HCT116 (cell line): ENCODE measurements around the gene TMEM54. TPM values are rescaled to one million over a fixed set of nuclear protein-coding genes. Genes with fewer than 3 reads are reported as not detected.

Experiments used
- ATAC-seq: fragments of 200-7000 bp; cut with Tn5 transposase; 2 replicates; pipeline ENCODE4 v1.9.1; 2020; ENCODE audit warnings: mild to moderate bottlenecking, moderate library complexity
- BruUV-seq: library from RNA; stranded (reverse); fragments of 400-500 nt; replicated peaks from 2 replicates; lab custom pipeline; 2021; lab: Mats Ljungman, UMichigan
- CTCF ChIA-PET: fragments of 300-600 bp; sonication (Branson Sonifier 250); formaldehyde crosslinking; loops from one replicate; lab custom pipeline; 2021; ENCODE audit warnings: antibody characterized with exemption; lab: Charles Lee
- POLR2A ChIA-PET: fragments of 300-600, 350-600 bp; sonication (Branson Sonifier 250); formaldehyde crosslinking; loops from one replicate; lab custom pipeline; 2021; ENCODE audit warnings: antibody characterized with exemption; lab: Charles Lee
- RAD21 ChIA-PET, 2 experiments: fragments of 300-600 bp; sonication (Branson Sonifier 250); formaldehyde crosslinking; loops; one replicate each; lab custom pipeline; 2023; ENCODE audit warnings: low total read pairs in 2 of 2; ENCODE audit not compliant: uncharacterized antibody in 2 of 2, unreplicated experiment in 2 of 2, low non-redundant PET in 1 of 2; lab: Charles Lee
- DNase-seq: peaks from one replicate; pipeline ENCODE4 v3.0.0-alpha.2; 2010; ENCODE audit warnings: low read depth, low spot score
- H2AFZ ChIP-seq: fragments of 200-600 bp; shearing (Covaris generic), sonication (generic); 2 replicates; pipeline ENCODE4 v1.6.1; 2017; ENCODE audit warnings: low read depth, mixed run types, mixed read lengths, antibody characterized with exemption, low read length; ENCODE audit not compliant: poor library complexity, severe bottlenecking
- H3K27ac ChIP-seq: 2 replicates; pipeline ENCODE4 v1.5.1; 2012; ENCODE audit warnings: low read depth, low read length
- H3K27me3 ChIP-seq: fragments of 200-600 bp; sonication (generic); 2 replicates; pipeline ENCODE4 v1.6.1; 2016; ENCODE audit warnings: mixed run types, low read length, mixed read lengths; ENCODE audit not compliant: insufficient read depth
- H3K36me3 ChIP-seq, 2 experiments: fragments of 200-500 bp in 1 of 2; fragments of 200-600 bp in 1 of 2; sonication (Bioruptor generic) in 1 of 2; sonication (generic) in 1 of 2; 2 replicates each; pipeline versions ENCODE4 v1.5.1 to v1.6.1; 2014 to 2016; ENCODE audit warnings: low read length in 2 of 2, inconsistent platforms in 1 of 2, mixed read lengths in 1 of 2, mixed run types in 1 of 2; ENCODE audit not compliant: insufficient read depth in 2 of 2, control insufficient read depth in 1 of 2
- H3K4me1 ChIP-seq, 2 experiments: fragments of 200-600 bp in 1 of 2; sonication (generic) in 1 of 2; 2 replicates each; pipeline versions ENCODE4 v1.5.1 to v1.6.1; 2012 to 2017; ENCODE audit warnings: low read length in 2 of 2, inconsistent platforms in 1 of 2, mild to moderate bottlenecking in 1 of 2, mixed read lengths in 1 of 2, mixed run types in 1 of 2, moderate library complexity in 1 of 2; ENCODE audit not compliant: insufficient read depth in 2 of 2, control insufficient read depth in 1 of 2
- H3K4me2 ChIP-seq: fragments of 200-600 bp; sonication (generic); 2 replicates; pipeline ENCODE4 v1.6.1; 2017; ENCODE audit warnings: mixed run types, low read length, mixed read lengths
- H3K4me3 ChIP-seq, 2 experiments: fragments of 200-600 bp in 1 of 2; sonication (generic) in 1 of 2; replicated peaks in 1 of 2; 2 replicates each; pipeline ENCODE4 v1.5.1; 2011 to 2016; ENCODE audit warnings: low read length in 2 of 2, control low read depth in 1 of 2, low read depth in 1 of 2, mild to moderate bottlenecking in 1 of 2, mixed read lengths in 1 of 2, mixed run types in 1 of 2
- H3K79me2 ChIP-seq: fragments of 200-600 bp; sonication (generic); 2 replicates; pipeline ENCODE4 v1.6.1; 2017; ENCODE audit warnings: mild to moderate bottlenecking, mixed run types, low read length, moderate library complexity, mixed read lengths; ENCODE audit not compliant: insufficient read depth
- H3K9ac ChIP-seq: fragments of 200-600 bp; sonication (generic); 2 replicates; pipeline ENCODE4 v1.6.1; 2016; ENCODE audit warnings: low read length, mixed read lengths
- H3K9me2 ChIP-seq: fragments of 200-600 bp; sonication (generic), shearing (Covaris generic); 2 replicates; pipeline ENCODE4 v1.6.1; 2017; ENCODE audit warnings: mixed run types, mild to moderate bottlenecking, moderate library complexity; ENCODE audit not compliant: insufficient read depth
- H3K9me3 ChIP-seq, 2 experiments: fragments of 200-500 bp in 1 of 2; fragments of 200-600 bp in 1 of 2; sonication (Bioruptor generic) in 1 of 2; sonication (generic) in 1 of 2; 2 replicates each; pipeline ENCODE4 v1.6.1; 2014 to 2017; ENCODE audit warnings: low read length in 2 of 2, mixed read lengths in 2 of 2, inconsistent platforms in 1 of 2, low read depth in 1 of 2, mild to moderate bottlenecking in 1 of 2, mixed run types in 1 of 2, moderate library complexity in 1 of 2; ENCODE audit not compliant: control insufficient read depth in 1 of 2, insufficient read depth in 1 of 2
- H4K20me1 ChIP-seq: fragments of 200-600 bp; sonication (generic), shearing (Covaris generic); 2 replicates; pipeline ENCODE4 v1.6.1; 2017; ENCODE audit warnings: mixed run types, mild to moderate bottlenecking, moderate library complexity; ENCODE audit not compliant: insufficient read depth
- CBX3 ChIP-seq: IDR thresholded peaks from 2 replicates; pipeline ENCODE4 v1.6.1; 2012; ENCODE audit warnings: low read depth
- EZH2phosphoT487 ChIP-seq: fragments of 200-600 bp; IDR thresholded peaks from 2 replicates; pipeline ENCODE4 v1.6.1; 2018; ENCODE audit warnings: antibody characterized with exemption, borderline replicate concordance
- FOSL1 ChIP-seq: IDR thresholded peaks from 2 replicates; pipeline ENCODE4 v1.6.1; 2012; ENCODE audit warnings: low read depth
- RAD21 ChIP-seq: IDR thresholded peaks from 2 replicates; pipeline ENCODE4 v1.6.1; 2012; ENCODE audit warnings: low read depth, mild to moderate bottlenecking
- SIN3A ChIP-seq: IDR thresholded peaks from 2 replicates; pipeline ENCODE4 v1.6.1; 2012; ENCODE audit warnings: low read depth
- YY1 ChIP-seq: IDR thresholded peaks from 2 replicates; pipeline ENCODE4 v1.6.1; 2011; ENCODE audit warnings: low read length, low read depth, moderate library complexity, mild to moderate bottlenecking; ENCODE audit not compliant: insufficient replicate concordance; ENCODE audit errors: extremely low read depth
- ZFX ChIP-seq: fragments of 450-650 bp; IDR thresholded peaks from 2 replicates; pipeline ENCODE4 v1.6.1; 2017
- ZNF274 ChIP-seq: fragments of 200-500 bp; sonication (Bioruptor generic); IDR thresholded peaks from 2 replicates; pipeline ENCODE4 v1.6.1; 2014; ENCODE audit warnings: mild to moderate bottlenecking, low read depth, low read length, inconsistent platforms
- intact Hi-C: fragments of 100-400 bp; cut with micrococcal nuclease; formaldehyde crosslinking; loops from 2 replicates; pipeline ENCODE4 v1.10.0; 2022
- total RNA-seq: library from RNA; stranded (reverse); gene quantifications from one replicate; pipeline ENCODE4 v1.2.1, GENCODE V29; 2021; ENCODE audit not compliant: unreplicated experiment
- TF ChIP-seq, protein P1 (sequence below), 3 experiments: fragments of 200-600 bp in 1 of 3; sonication (generic) in 1 of 3; IDR thresholded peaks in 2 of 3; conservative IDR thresholded peaks in 1 of 3; 2 replicates each; pipeline ENCODE4 v1.5.1; 2012 to 2017; ENCODE audit warnings: low read depth in 2 of 3, low read length in 2 of 3, antibody characterized with exemption in 1 of 3, borderline replicate concordance in 1 of 3, control low read depth in 1 of 3, mild to moderate bottlenecking in 1 of 3, mixed read lengths in 1 of 3, mixed run types in 1 of 3, moderate library complexity in 1 of 3; ENCODE audit not compliant: insufficient read depth in 1 of 3

Gene TMEM54
- total RNA-seq, 1 experiment from 2014 or later = 121 TPM

- ATAC-seq (no peak), DNase-seq (no peak)
- Histone ChIP-seq H3K36me3 (no peaks in the 10 kb centered on the region), H4K20me1 (no peaks in the 10 kb centered on the region), H3K9ac (no peak overlapping the region), H3K27me3 (no peaks in the 10 kb centered on the region), H3K79me2 (no peaks in the 10 kb centered on the region), H3K4me3 (no peak overlapping the region), H2AFZ (no peak overlapping the region), H3K27ac (no peak overlapping the region), H3K4me1 (peaks cover 2 to 16% of the 10 kb centered on the region in 2 experiments; a peak in 3 of 4 replicates), H3K4me2 (no peak overlapping the region), H3K9me3 (no peaks in the 10 kb centered on the region), H3K9me2 (no peaks in the 10 kb centered on the region)
- TF ChIP-seq ZFX = no peak
- no TSS peak for BruUV-seq
- ChIA-PET POLR2A (no interaction called here), CTCF (interaction anchor here (1.0 to 3.2 kb wide), 10 partner anchors 11 to 209 kb away, joined by 3 to 27 read pairs (median 4); no protein-coding TSS in a partner anchor), RAD21 (interaction anchor here (0.6 to 0.9 kb wide), 2 partner anchors 209 to 210 kb away, joined by 3 read pairs; no protein-coding TSS in a partner anchor)
- intact Hi-C loops = no loop called here
These were observed 23.7 kb downstream of the TMEM54 start for GRCh38 chr1:32877211-32878110.

- H3K4me2 ChIP-seq = no peak overlapping the region
These were observed 24.6 kb downstream of the TMEM54 start for GRCh38 chr1:32876341-32877210.

More at GRCh38 chr1:32876341-32877210, 24.6 kb downstream of the TMEM54 start:
- TF ChIP-seq EZH2phosphoT487 (no peak), SIN3A (no peak), FOSL1 (no peak), RAD21 (peak; percentile 82), CBX3 (no peak), ZNF274 (no peak), YY1 (peak; percentile 22)
- TF ChIP-seq, protein P1, sequence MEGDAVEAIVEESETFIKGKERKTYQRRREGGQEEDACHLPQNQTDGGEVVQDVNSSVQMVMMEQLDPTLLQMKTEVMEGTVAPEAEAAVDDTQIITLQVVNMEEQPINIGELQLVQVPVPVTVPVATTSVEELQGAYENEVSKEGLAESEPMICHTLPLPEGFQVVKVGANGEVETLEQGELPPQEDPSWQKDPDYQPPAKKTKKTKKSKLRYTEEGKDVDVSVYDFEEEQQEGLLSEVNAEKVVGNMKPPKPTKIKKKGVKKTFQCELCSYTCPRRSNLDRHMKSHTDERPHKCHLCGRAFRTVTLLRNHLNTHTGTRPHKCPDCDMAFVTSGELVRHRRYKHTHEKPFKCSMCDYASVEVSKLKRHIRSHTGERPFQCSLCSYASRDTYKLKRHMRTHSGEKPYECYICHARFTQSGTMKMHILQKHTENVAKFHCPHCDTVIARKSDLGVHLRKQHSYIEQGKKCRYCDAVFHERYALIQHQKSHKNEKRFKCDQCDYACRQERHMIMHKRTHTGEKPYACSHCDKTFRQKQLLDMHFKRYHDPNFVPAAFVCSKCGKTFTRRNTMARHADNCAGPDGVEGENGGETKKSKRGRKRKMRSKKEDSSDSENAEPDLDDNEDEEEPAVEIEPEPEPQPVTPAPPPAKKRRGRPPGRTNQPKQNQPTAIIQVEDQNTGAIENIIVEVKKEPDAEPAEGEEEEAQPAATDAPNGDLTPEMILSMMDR (IDR thresholded peaks at IDR 0.05 in 2 of 3, conservative IDR thresholded peaks at IDR 0.05 in 1 of 3; ENCODE audit: borderline replicate concordance in 1 of 3, insufficient read depth in 1 of 3, low read depth in 2 of 3, low read length in 2 of 3) = peak; percentile 86 to 98 (median 97)
- no peak overlapping the region for H2AFZ ChIP-seq
- no peak overlapping the region for H3K9ac ChIP-seq
- ChIA-PET POLR2A (interaction anchor here (1.3 kb wide), 1 partner anchor 204 kb away, joined by 3 read pairs; the partner anchor contains the start of gene AZIN2), CTCF (interaction anchor here (0.7 to 3.2 kb wide), 12 partner anchors 9 to 251 kb away, joined by 3 to 27 read pairs (median 3); no protein-coding TSS in a partner anchor), RAD21 (interaction anchor here (0.6 to 0.9 kb wide), 2 partner anchors 210 to 211 kb away, joined by 3 read pairs; no protein-coding TSS in a partner anchor)
- no peaks in the 10 kb centered on the region for H3K79me2 ChIP-seq
- no peaks in the 10 kb centered on the region for H3K27me3 ChIP-seq
- intact Hi-C loops = loop anchor here (1.0 kb wide), 2 partner anchors 179 to 210 kb away; no protein-coding TSS in a partner anchor
- no TSS peak for BruUV-seq
- H3K9me2 ChIP-seq = no peaks in the 10 kb centered on the region
- no peak overlapping the region for H3K27ac ChIP-seq
- peak; percentile 90 for ATAC-seq
- H3K9me3 ChIP-seq = no peaks in the 10 kb centered on the region
- peaks cover 2 to 16% of the 10 kb centered on the region in 2 experiments; a peak in 3 of 4 replicates for H3K4me1 ChIP-seq
- H3K36me3 ChIP-seq = no peaks in the 10 kb centered on the region
- no peaks in the 10 kb centered on the region for H4K20me1 ChIP-seq
- DNase-seq = peak; percentile 28
- no peak overlapping the region for H3K4me3 ChIP-seq
